Hematopoietic multipotent progenitor cell treated with erythropoietin and hydrocortisone succinate and interleukin-3 and kit ligand, for 17 days (in vitro differentiated cells): ENCODE results near the gene CHST8.
A peak's percentile ranks its signal among the peaks of the same experiment; 100 is the strongest.
"Not testable (repeated sequence)": the region's sequence is repeated elsewhere in the genome, so short reads cannot be mapped to it uniquely, and the experiment has no call there.

Experiments
- DNase-seq: peaks from one replicate; pipeline ENCODE4 v3.0.0-alpha.2; 2015; ENCODE audit warnings: low spot score

CHST8 gene

DNA sequence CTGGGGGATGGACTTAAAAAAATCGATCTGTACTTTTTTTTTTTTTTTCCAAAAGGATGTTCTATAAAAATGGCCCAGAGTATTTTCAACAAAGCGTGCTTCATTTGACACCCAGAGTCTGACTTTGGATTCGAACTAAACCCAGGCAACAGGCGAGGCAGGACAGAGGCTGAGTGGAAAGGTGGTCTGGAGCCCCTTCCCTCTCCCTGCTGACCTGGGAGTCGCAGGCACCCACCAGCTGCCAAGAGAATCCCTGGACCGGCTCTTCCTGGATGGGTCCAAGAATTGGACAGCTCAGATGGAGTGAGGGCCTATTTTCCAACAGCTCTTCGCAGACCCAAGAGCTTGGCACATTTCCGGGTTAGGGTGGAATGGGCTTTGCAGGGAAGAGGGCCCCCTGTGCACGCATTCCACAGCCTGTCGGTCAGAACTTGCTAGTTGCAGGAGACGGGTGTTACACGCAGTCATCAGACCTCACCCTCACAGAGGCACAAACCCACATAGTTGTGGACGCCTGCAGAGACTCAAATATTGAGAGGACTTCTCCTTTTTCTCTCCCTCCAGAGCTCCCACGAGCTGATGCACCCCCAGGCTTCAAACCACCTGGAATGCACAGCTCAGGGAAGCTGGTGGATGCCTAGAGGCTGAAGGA, 190.1 kb downstream of the CHST8 start:
- DNase-seq: no peak

- DNase-seq: no peak
Measured at GRCh38 chr19:33812388-33813330, 190.9 kb downstream of the CHST8 start.

DNA sequence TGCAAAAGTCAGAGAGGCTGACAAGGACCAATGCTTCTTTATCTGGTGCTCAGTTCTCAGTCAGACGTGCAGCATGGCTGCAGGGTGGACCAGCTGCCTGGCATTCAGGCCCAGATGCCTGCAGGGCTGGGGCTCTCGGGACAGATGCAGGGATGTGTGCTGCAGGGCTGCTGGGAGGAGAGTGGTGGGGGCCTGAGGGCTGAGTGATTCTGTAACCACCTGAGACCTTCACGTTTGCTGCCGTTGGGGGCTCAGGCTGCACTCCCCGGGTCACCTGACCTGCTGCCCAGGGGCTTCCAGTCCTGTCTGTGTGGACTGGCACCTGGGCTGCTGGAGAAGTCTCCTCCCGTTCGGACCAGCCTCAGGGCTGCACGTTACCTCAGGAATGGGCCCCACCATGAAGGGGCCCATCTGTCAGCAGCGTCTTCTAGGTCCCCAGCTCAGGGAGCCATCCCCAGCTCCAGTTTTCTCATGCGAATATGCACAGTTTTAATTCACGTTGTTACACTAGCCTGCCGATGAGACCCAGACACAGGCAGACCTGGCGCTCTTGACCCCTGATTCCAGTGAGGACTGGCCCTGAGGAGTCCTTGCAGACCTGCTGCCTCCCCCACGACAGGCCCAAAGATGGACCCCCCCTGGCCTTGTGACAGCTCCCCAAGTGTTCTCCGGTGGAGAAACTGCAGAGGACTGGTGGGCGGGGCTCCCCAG, 191.8 kb downstream of the CHST8 start:
- DNase-seq: no peak

- no peak for DNase-seq
Measured at GRCh38 chr19:33814181-33815165, 192.7 kb downstream of the CHST8 start.

- DNase-seq: no peak
Measured at GRCh38 chr19:33815380-33816340, 193.9 kb downstream of the CHST8 start.

DNA sequence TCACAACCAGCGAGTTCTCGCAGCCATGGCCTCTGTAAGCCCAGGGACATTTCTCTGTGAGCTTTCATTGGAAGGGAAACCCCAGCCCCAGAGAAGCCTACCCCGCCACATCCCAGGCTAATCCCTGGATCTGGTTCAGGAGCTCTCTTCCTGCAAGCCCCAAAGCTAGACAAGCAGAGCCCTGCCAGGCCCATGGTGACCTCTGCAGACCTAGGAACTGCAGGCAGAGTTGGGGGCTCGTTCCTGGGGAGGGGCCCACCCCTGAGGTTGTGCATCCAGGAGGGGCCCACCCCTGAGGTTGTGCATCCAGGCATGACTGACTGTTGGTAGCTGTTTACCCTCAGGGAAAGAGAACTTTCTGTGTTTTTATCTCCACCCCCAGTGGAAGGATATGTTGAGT, 196.7 kb downstream of the CHST8 start:
- DNase-seq: no peak

DNA sequence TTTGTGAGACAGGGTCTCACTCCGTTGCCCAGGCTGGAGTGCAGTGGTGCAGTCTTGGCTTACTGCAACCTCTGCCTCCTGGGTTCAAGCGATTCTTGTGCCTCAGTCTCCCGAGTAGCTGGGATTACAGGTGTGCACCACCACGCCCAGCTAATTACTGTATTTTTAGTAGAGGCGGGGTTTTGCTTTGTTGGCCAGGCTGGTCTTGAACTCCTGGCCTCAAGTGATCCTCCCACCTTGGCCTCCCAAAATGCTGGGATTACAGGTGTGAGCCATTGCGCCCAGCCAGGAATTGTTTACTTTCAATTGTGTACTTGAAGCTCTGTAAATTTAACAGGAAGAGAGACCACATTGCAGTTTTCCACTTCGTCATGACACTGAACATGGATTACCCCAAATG, 197.3 kb downstream of the CHST8 start:
- not testable (repeated sequence) for DNase-seq

GRCh38 chr19:33819506-33819879, 197.7 kb downstream of the CHST8 start:
- no peak for DNase-seq

GRCh38 chr19:33819880-33820781, 198.4 kb downstream of the CHST8 start:
- DNase-seq: peak; percentile 12

DNA sequence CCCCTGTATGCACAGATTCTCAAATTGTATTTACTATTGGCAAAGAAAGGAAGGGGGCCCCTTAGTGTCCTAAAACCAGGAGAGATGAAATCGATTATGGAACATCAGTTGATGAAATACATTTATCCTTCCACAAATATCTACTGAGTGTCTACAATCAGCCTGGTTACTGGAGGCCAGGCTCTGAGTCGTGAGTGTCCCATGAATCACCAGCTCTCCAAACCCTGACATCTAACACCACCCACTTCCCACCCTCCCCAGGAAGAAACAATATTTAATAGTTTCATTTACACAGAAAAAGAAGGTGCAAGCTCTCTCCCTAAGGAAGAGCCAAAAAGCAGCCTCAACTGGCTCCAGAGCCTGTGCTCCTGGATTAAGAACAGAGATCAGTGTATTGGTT, 200.1 kb downstream of the CHST8 start:
- DNase-seq: no peak
